AG04449 (cell line): Measurements from ENCODE around the gene ZNF526.

Source experiments
- CTCF ChIA-PET: fragments of 350-600 bp; formaldehyde crosslinking; extraction: SDS; loops from one replicate; lab custom pipeline; 2021; ENCODE audit warnings: antibody characterized with exemption; lab: Yijun Ruan, JAX
- POLR2A ChIA-PET: fragments of 400-600, 350-600 bp; formaldehyde crosslinking; extraction: SDS; loops from one replicate; lab custom pipeline; 2020; ENCODE audit warnings: antibody characterized with exemption, inconsistent platforms; lab: Yijun Ruan, JAX
- DNase-seq: peaks from one replicate; pipeline ENCODE4 v3.0.0-alpha.2; 2010; ENCODE audit warnings: low read depth, low spot score
- H3K4me3 ChIP-seq: 2 replicates; pipeline ENCODE4 v1.5.1; 2011; ENCODE audit warnings: low read depth, mild to moderate bottlenecking, control low read depth, low read length
- TF ChIP-seq, protein P1 (sequence below): IDR thresholded peaks from one replicate; pipeline ENCODE4 v1.5.1; 2011; ENCODE audit warnings: mild to moderate bottlenecking, moderate library complexity, low read length, control low read depth, inconsistent platforms; ENCODE audit not compliant: insufficient read depth; ENCODE audit errors: missing control alignments

The ZNF526 gene

DNA sequence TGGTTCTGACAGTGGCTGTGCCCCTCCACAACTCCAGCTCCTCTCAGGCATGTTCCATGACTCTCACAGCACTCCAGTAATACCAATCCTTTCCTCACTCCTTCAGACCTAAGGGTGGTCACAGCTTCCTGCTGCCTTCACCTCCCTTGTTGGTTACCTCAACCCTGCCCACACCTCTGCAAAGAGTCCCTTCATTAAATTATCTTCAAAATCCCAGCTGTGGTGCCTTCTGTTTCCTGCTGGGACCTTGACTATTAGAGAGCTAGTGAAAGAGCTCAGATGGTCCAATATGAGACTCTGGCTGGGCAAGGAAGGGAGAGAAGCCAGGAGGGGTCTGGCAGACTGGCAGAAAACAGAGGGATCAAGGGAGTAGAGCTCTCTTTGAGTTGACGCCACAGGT is 28.8 kb upstream of the ZNF526 start:
- H3K4me3 ChIP-seq, result no peak overlapping the region
- POLR2A ChIA-PET, result interaction anchor here (1.0 kb wide), 1 partner anchor 38 kb away, joined by 3 read pairs; no protein-coding TSS in a partner anchor
- no peak for DNase-seq
- TF ChIP-seq, protein P1, sequence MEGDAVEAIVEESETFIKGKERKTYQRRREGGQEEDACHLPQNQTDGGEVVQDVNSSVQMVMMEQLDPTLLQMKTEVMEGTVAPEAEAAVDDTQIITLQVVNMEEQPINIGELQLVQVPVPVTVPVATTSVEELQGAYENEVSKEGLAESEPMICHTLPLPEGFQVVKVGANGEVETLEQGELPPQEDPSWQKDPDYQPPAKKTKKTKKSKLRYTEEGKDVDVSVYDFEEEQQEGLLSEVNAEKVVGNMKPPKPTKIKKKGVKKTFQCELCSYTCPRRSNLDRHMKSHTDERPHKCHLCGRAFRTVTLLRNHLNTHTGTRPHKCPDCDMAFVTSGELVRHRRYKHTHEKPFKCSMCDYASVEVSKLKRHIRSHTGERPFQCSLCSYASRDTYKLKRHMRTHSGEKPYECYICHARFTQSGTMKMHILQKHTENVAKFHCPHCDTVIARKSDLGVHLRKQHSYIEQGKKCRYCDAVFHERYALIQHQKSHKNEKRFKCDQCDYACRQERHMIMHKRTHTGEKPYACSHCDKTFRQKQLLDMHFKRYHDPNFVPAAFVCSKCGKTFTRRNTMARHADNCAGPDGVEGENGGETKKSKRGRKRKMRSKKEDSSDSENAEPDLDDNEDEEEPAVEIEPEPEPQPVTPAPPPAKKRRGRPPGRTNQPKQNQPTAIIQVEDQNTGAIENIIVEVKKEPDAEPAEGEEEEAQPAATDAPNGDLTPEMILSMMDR, result no peak
- CTCF ChIA-PET, result interaction anchor here (2.5 to 13.0 kb wide), 2 partner anchors 8 to 80 kb away, joined by 11 to 173 read pairs; no protein-coding TSS in a partner anchor

DNA sequence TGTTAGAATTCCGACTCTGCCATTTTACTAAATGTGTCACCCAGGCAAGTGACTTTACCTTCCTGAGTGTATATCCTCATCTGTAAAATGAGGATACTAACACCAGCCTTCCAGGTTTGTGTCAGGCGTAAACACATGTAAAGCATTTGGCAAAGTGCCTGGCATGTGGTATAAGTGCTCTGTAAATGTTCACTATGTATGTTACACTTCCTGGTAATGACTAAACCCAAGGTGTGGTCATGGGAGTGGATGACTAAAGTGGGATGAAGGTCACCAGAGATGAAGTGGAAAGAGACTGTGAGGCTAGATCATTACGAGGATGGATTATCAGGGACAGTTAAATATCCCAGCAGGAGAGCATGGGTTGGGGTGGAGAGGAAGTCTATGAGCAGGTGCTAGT is 28.3 kb upstream of the ZNF526 start:
- H3K4me3 ChIP-seq, result no peak overlapping the region
- TF ChIP-seq, protein P1, result no peak
- DNase-seq, result no peak
- ChIA-PET CTCF (interaction anchor here (2.5 to 13.0 kb wide), 2 partner anchors 9 to 80 kb away, joined by 11 to 173 read pairs; no protein-coding TSS in a partner anchor), POLR2A (no interaction called here)

DNA sequence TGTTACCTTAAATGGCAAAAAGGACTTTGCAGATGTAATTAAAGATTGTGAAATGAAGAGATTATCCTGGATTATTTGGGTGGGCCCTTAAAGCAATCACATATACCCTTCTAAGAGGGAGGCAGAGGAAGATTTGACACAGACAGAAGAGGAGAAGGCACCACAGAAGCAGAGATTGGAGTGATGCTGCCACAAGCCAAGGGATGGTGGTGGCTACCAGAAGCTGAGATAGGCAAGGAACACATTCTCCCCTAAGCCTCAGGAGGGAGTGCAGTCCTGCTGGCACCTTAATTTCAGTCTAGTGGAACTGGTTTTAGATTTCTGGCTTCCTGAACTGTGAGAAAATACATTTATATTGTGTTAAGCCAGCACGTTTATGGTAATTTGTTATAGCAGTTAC is 26.8 kb upstream of the ZNF526 start:
- ChIA-PET CTCF (interaction anchor here (0.9 to 2.5 kb wide), 4 partner anchors 9 to 85 kb away, joined by 3 to 11 read pairs (median 4); no protein-coding TSS in a partner anchor), POLR2A (no interaction called here)
- TF ChIP-seq, protein P1, result no peak
- H3K4me3 ChIP-seq, result no peak overlapping the region
- DNase-seq, result no peak

DNA sequence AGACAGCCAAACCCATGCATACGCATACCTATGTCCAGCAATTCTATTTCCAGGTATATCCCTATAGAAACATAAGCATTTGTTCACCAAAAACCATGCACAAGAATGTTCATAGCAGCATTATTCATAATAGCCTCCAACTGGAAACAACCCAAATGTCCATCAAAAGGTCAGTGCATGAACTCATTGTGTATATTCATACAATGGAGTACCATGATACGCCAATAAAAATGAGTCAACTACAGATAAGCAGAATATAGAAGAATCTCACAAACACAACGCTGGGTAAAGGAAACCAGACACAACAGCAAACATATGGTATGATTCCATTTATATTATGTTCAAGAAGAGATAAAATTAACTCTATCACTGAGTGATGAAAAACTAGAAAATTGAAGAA is 26.4 kb upstream of the ZNF526 start:
- ChIA-PET POLR2A (no interaction called here), CTCF (interaction anchor here (0.9 kb wide), 1 partner anchor 9 kb away, joined by 3 read pairs; no protein-coding TSS in a partner anchor)
- DNase-seq, result no peak
- H3K4me3 ChIP-seq, result no peak overlapping the region
- TF ChIP-seq, protein P1, result no peak

DNA sequence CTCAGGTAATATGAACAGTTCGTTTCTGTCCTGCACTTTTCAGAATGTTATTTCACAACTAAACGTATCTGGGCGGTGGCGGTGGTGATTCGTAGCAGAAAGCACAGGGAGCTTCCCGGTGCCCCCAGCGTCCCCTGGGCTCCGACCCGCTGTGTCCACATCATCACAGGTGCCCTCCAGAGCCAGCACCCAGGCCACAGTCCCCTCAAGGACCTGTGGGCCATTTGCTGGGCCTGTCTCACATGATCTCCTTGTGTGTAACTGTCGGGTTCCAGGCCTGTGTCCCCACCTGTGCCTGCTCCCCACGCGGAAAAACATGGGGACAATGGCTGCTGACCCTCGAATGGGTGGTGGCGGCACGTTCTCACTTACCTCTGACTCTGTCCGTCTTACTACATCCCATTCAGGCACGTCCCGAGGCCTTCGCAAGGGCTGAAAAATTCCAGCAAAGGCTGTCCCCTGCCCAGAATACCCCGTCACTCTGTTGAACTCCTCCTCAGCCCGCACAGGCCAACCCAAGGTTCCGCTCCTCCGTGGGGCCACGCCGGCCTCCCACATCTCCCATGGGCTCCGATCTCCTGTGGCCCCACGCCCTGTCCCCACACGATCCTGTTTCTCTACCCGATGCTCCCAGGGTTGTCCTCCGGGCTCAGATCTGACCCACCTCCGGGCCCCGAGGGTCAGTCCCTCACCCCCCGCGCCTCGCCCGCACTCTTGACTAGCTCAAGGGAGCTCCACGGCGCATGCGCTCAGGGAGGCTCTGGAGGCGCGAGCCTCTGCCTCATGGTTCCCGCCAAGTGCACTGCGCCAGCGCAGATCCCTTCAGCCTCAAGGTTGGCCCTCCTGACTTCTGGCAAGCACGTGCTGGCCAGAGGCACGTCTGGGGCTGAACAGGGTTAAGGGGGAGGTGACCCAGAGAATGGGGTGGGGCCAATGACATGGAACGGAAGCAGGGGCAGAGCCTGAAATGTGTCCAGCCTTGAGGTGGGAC is 23.8 kb upstream of the ZNF526 start:
- ChIA-PET CTCF (no interaction called here), POLR2A (no interaction called here)
- TF ChIP-seq, protein P1, result no peak
- no peak overlapping the region for H3K4me3 ChIP-seq
- no peak for DNase-seq

DNA sequence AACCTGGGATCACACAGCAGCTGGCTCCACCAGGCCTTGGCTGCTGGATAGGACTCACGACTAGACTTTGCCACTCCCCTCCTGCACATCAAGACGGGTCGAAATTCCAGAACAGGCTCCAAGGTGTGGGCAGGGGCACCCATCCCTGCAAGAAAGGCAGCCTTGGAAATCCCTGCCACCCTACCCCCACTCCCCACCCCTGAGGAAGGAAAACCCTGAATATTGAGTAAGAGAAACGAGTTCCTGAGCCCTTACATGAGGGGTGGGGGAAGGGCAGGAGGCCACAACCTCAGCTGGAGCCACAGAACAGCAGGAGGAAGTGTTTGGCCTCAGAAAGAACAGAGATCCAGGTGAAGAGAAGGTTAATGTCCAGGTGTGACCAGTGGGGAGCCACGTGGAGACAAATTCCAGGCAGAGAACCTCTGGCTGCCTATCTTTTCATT is 22.7 kb upstream of the ZNF526 start:
- H3K4me3 ChIP-seq, result no peak overlapping the region
- DNase-seq, result no peak
- TF ChIP-seq, protein P1, result no peak
- ChIA-PET CTCF (no interaction called here), POLR2A (no interaction called here)
